Peyer's patch (tissue), 4 donors: ENCODE data around the gene ASAP3. TPM values are rescaled to one million over a fixed set of nuclear protein-coding genes. Genes with fewer than 3 reads are reported as not detected.

Experiments
- DNase-seq, 3 donors: peaks; one replicate each; pipeline ENCODE4 v3.0.0-alpha.2; 2017 to 2019
- H3K27ac ChIP-seq, 4 donors: fragments of 200-600 bp; sonication (generic); one replicate each; pipeline ENCODE4 v1.5.1; 2016 to 2019
- H3K27me3 ChIP-seq, 2 donors: fragments of 200-600 bp; sonication (generic); one replicate each; pipeline ENCODE4 v1.5.1; 2019
- H3K36me3 ChIP-seq, 3 donors: fragments of 200-600 bp; sonication (generic); one replicate each; pipeline ENCODE4 v1.5.1; 2016 to 2019
- H3K4me1 ChIP-seq, 4 donors: fragments of 200-600 bp; sonication (generic); one replicate each; pipeline ENCODE4 v1.5.1; 2016 to 2019
- H3K4me3 ChIP-seq, 4 donors: fragments of 200-600 bp; sonication (generic); 1 replicate in 3 of 4; 2 replicates in 1 of 4; pipeline ENCODE4 v1.5.1; 2016 to 2019; ENCODE audit warnings: mild to moderate bottlenecking in 1 of 4
- H3K9me3 ChIP-seq, 4 donors: fragments of 200-600 bp; sonication (generic); one replicate each; pipeline ENCODE4 v1.5.1; 2016 to 2019; ENCODE audit warnings: mild to moderate bottlenecking in 1 of 4
- CTCF ChIP-seq, 6 experiments: fragments of 450-650 bp in 4 of 6; fragments of 200-600 bp in 2 of 6; sonication (generic) in 1 of 6; IDR thresholded peaks; one replicate each; pipeline ENCODE4 v1.5.1; 2017 to 2019; ENCODE audit warnings: antibody characterized with exemption in 6 of 6, mild to moderate bottlenecking in 3 of 6, moderate library complexity in 1 of 6
- POLR2A ChIP-seq, 2 donors: fragments of 450-650 bp; IDR thresholded peaks; one replicate each; pipeline ENCODE4 v1.5.1; 2017; ENCODE audit warnings: antibody characterized with exemption in 2 of 2, mild to moderate bottlenecking in 2 of 2, moderate library complexity in 2 of 2
- total RNA-seq, 4 donors: library from RNA; depleted of rRNA; stranded (reverse); fragments of >200 nt; gene quantifications; one replicate each; pipeline ENCODE4 v1.1.0, GENCODE V29; 2016

ASAP3 gene
- total RNA-seq, 4 donors from 2014 or later: 11.2 to 33.5 (median 25.8) TPM

- Histone ChIP-seq H3K4me3 (no peak overlapping the region), H3K36me3 (peaks cover 0 to 11% (median 0%) of the 10 kb centered on the region in 3 donors), H3K9me3 (no peaks in the 10 kb centered on the region), H3K27ac (no peak overlapping the region), H3K4me1 (peaks cover 0 to 35% (median 4%) of the 10 kb centered on the region in 4 donors), H3K27me3 (no peaks in the 10 kb centered on the region)
- DNase-seq: no peak
- TF ChIP-seq CTCF (IDR thresholded peaks at IDR 0.05) (no peak), POLR2A (IDR thresholded peaks at IDR 0.05) (no peak)
These were observed 64.8 kb downstream of the ASAP3 start for GRCh38 chr1:23419180-23419579.

- Histone ChIP-seq H3K27me3 (no peaks in the 10 kb centered on the region), H3K4me3 (no peak overlapping the region), H3K27ac (no peak overlapping the region), H3K4me1 (peaks cover 0 to 23% (median 3%) of the 10 kb centered on the region in 4 donors), H3K9me3 (no peaks in the 10 kb centered on the region), H3K36me3 (peaks cover 0 to 11% (median 0%) of the 10 kb centered on the region in 3 donors)
- DNase-seq: peak in 1 of 3 donors; percentile 58
- TF ChIP-seq CTCF (IDR thresholded peaks at IDR 0.05) (no peak), POLR2A (IDR thresholded peaks at IDR 0.05) (no peak)
These were observed 66.4 kb downstream of the ASAP3 start for GRCh38 chr1:23417570-23417969.

- peaks cover 0 to 11% (median 0%) of the 10 kb centered on the region in 3 donors for H3K36me3 ChIP-seq
- no peak overlapping the region for H3K4me3 ChIP-seq
- TF ChIP-seq POLR2A (IDR thresholded peaks at IDR 0.05) (no peak), CTCF (IDR thresholded peaks at IDR 0.05) (no peak)
- no peaks in the 10 kb centered on the region for H3K27me3 ChIP-seq
- H3K4me1 ChIP-seq: peaks cover 0 to 17% (median 0%) of the 10 kb centered on the region in 4 donors
- no peak for DNase-seq
- H3K27ac ChIP-seq: no peak overlapping the region
- H3K9me3 ChIP-seq: no peaks in the 10 kb centered on the region
These were observed 67.0 kb downstream of the ASAP3 start for GRCh38 chr1:23416964-23417363.

GRCh38 chr1:23408797-23409290 is 75.1 kb downstream of the ASAP3 start:
- H3K4me3 ChIP-seq: no peak overlapping the region
- DNase-seq: no peak
- H3K27me3 ChIP-seq: no peaks in the 10 kb centered on the region
- H3K9me3 ChIP-seq: no peaks in the 10 kb centered on the region
- no peak overlapping the region for H3K27ac ChIP-seq
- TF ChIP-seq POLR2A (IDR thresholded peaks at IDR 0.05) (no peak), CTCF (IDR thresholded peaks at IDR 0.05) (no peak)
- peaks cover 0 to 19% (median 0%) of the 10 kb centered on the region in 3 donors for H3K36me3 ChIP-seq
- H3K4me1 ChIP-seq: peaks cover 0 to 6% (median 0%) of the 10 kb centered on the region in 4 donors

GRCh38 chr1:23407016-23407630 is 76.9 kb downstream of the ASAP3 start:
- Histone ChIP-seq H3K27ac (no peak overlapping the region), H3K4me1 (peaks cover 0 to 20% (median 0%) of the 10 kb centered on the region in 4 donors), H3K9me3 (no peaks in the 10 kb centered on the region), H3K36me3 (peaks cover 0 to 26% (median 0%) of the 10 kb centered on the region in 3 donors), H3K27me3 (no peaks in the 10 kb centered on the region), H3K4me3 (no peak overlapping the region)
- no peak for DNase-seq
- TF ChIP-seq POLR2A (IDR thresholded peaks at IDR 0.05) (no peak), CTCF (IDR thresholded peaks at IDR 0.05) (no peak)
